Activated T-cell treated with anti-CD3 and anti-CD28 coated beads for 48 hours (primary cell): ENCODE data around the gene PLEKHG7.
"Not testable (repeated sequence)": the region's sequence is repeated elsewhere in the genome, so short reads cannot be mapped to it uniquely, and the experiment has no call there.

Source experiments
- DNase-seq: peaks from one replicate; pipeline ENCODE4 v3.0.0-alpha.2; 2020; ENCODE audit warnings: low read depth

The PLEKHG7 gene

DNA sequence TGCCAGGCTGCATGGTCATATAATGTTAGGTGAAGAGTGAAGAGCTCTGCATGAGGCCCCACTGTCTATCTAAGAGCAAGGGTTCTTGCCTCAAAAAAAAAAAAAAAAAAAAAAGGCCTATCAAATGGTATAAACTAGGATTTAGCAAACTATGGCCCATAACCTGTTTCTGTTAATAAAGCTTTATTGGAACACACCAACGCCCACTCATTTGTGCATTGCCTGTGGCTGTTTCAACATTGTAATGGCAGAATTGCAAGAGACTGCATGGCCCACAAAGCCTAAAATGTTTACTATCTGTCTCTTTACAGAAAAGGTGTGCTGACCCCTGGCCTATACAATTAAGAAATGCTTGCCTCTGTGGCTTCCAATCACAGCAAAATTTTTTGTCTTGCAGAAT is 12.8 kb downstream of the PLEKHG7 start:
- DNase-seq, result no peak

DNA sequence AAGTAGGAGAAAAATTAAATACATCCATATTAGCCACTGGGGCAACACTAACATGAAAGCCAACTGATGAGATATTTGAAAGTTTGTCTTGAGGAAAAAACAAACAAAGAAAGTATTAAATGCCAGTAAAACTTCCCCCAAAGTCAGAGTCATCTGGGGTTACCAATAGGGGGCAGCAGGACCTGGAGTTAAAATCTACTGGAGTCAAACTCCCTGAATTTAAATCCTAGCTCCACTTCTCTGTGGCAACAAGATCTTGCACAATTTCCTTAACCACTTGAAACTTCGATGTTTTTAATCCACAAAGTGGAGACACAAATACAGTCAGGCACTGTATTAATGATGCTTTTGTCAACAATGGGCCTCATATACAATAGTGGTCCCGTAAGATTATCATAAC is 14.4 kb downstream of the PLEKHG7 start:
- DNase-seq, result no peak

DNA sequence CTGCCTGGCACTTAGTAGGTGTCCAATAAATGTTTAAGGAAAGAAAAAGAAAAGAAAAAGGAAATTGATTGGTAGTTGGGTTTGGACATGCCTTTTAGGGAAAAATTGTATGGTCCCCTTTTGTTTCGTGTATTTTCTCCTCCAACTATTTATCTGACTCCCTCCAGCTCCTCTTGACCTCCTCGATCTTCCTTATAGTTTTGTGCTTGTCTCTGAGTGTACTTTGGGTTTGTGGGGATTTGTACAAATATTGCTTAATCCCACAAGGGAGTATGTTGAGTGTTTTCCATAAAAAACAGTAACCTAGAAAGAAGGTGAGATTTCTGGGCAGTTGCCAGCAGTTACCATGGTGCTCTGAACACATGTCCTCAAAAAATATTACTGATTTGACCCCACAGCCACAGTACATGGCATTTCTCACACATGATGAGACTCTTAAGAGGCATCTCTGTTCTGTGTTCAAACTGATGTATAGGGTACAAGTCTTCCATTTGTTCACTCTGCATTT is 15.7 kb downstream of the PLEKHG7 start:
- no peak for DNase-seq

DNA sequence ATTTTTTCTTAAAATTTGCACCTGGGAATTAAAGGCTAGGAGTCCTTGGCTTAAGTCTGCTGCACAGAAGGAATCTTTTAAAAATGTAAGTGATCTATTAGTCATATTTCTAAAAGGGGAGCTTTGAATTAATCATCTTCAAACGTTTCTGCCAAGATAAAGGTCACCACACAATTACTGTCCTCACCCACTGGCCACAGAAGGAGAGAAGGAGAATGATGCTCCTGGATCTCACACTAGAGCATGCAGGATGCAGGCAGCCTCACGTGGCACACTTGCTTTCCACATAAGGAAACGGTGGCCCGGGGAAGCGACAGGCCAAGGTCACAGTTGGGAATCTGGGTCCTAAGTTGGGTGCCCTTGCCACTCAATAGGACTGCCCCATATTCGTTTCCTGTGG is 16.9 kb downstream of the PLEKHG7 start:
- no peak for DNase-seq

DNA sequence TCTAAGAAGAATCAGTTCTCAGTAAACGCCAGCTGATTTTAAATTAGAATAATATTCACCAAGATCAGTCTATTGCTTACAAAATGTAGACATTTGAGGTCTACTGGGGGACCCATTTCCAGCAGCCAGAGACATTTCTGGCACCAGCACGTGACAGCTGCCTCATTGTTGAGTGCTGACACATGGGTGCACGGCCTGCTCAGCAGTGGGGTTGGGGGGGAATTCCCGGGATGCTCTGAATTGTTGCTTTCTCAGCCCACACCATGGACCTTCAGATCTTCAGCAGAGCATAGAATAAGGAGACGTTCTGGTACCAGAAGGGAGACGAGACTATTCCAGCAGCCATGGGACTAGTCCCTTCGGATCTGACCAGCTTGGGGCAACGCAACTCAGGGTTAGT is 18.3 kb downstream of the PLEKHG7 start:
- no peak for DNase-seq

DNA sequence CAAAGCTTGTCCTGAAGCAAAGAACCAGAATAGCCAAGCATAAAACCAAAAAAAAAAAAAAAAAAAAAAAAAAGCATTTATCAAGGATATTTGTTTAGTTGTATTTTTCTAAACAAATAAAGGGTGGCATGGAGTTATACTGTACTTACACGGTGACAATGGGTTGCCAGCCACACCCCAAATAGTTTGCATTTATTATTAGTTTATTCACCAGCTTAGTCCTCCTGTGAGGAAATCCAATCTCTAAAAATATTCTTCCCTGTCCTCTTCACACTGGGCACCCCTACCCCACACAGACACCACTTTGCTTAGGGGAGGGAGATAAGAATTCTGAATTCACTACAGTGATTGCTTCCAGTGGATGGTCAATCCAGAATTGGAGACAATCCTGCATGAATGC is 18.9 kb downstream of the PLEKHG7 start:
- no peak for DNase-seq

DNA sequence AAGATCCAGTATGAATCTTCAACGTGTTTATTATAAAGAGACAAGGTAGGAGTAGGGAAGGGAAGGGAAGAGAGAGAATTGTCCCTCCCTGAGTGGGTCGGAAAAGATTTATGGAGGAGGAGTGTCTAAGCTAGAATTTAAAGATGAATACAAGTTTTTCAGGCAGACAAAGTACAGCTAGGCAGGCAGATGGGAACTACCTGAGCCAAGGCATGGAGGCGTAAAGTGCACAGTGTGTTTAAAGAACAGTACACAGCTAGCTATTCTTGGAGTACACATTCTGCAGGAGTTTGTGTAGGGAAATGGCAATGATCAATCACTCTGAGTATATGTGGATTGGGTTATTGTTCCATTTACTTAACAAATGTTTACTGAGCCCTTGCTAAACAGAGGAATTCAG is 20.1 kb downstream of the PLEKHG7 start:
- no peak for DNase-seq

DNA sequence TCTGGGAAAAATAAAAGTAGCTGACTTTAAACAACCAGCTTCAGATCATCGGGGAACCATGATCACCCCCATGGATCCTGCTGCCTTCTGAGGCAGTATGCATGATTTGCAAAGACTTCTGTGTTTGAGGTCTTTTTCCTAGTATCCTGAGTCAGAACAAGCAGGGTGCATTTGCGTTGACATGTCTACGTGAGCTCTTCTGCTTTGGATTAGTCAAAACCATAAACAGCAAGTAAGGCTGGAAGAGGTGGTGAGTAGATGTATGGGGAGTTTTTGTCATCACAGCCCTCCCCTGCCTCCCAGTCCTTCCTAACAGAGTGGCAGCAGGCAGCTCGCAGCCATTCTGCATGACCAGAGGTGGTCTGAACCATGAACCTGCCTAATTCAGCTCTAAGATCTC is 24.1 kb downstream of the PLEKHG7 start:
- no peak for DNase-seq

DNA sequence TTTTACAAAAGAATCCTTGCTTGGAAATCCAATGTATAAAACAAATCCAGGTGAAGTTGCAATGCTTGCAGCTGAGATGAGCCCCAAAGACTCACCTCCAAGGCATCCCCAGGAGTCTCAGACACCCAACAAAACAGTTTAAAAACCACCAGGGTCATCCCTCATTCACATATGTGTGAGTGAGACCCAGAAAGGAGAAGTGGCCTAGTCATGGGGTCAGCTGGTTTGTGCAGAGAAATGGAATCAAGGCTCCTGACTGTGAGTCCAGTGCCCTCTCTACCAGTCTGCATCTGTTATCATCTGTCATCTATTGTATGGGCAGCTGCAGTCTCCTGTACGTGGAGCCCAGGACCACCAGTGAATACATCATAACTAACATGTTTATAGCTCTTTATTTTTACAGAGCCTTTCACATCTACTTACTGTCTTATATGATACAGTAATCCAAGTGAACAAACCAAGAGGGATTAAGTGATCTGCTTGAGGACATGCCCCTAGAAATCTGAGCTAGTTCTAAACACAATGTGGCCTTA is 27.1 kb downstream of the PLEKHG7 start:
- no peak for DNase-seq

DNA sequence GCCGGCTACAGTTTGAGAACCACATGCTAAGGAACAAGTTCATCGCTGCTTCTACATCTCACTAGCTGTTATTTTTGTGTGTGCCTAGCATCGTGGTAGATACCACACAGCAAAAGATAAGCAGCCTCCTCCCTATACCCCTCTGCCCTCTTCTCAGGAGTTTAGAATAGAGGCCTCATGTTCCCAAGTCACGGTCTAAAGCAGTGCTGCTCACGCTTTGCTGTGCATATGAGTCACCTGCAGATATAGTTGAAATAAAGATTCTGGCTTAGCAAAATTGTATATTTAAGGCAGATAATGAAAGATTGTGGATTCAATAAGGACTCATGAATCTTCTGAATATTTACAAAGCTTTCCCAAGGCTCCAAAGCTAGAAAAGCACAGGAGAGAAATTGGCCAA is 28.0 kb downstream of the PLEKHG7 start:
- no peak for DNase-seq

DNA sequence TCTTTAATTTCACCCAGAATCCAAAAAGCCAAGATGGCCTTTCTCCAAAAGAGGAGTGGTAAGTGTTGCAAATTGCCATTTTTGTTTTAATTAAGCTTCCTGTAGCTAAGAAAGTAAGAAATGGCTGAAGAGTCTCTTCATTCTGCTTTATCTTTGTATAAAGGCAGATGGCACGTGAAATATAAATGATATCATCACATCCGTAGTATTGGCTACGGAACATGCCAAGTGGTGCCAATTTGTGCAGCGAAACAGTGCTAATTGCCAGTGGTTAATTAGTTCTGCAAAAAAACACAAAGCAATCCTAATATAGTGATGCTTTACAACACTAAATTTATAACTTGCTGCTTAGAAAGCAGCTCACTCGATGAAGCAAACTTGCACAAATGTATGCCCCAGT is 29.4 kb downstream of the PLEKHG7 start:
- no peak for DNase-seq

DNA sequence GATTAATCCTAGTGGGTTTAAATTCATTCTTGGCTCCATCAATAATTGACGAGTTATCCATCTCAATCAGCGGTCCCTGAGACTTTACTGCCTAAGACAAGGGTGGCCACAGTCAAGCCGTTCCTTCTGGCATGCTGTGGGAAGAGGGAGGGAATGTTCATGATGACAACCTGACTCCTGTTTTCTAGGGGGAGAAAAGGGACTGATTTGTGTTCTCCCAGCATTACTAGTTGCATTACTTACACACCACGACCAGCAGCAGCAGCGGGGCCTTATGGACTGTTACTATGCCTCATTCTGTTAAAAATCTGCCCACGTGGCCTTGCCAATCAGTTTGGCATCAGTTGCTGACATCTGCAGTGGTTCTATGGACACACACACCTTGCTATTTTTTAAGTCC is 29.9 kb downstream of the PLEKHG7 start:
- DNase-seq, result no peak

DNA sequence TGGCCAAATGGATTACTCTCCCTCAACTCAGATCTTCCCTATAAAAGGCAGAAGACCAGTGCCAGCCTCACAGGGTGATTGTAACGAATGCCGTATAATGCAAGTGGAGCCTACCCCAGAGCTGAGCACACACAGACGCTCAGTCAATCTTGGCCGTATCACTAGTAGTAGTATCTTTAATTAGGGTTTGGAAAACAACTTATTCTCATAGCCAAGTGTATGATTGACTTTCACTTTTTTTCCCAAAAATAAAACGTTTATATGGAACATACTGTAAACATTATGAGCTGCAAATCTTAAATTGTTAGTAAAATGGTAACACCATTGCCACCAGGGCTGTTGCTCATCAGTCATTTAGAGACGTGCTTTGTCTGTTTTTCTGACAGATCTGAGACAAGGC is 30.4 kb downstream of the PLEKHG7 start:
- no peak for DNase-seq

DNA sequence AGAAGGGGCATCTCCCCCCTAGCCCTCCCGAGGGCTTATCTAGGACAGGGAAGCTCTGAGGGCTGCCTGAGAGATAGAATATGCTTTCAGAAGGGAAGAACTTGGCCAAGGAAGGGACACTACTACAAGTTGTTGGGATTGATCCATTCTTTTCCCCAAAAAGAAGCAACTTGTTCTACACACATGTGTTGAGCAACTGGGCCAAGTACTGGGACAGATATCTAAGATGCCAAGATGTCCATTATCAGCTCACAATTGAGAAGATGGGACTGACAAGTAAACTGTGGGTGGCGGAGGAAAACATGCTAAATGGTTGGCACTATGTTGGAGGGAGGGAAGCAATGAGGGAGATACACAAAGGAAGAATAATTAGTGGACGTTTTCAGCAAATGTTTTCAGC is 30.9 kb downstream of the PLEKHG7 start:
- DNase-seq, result no peak

DNA sequence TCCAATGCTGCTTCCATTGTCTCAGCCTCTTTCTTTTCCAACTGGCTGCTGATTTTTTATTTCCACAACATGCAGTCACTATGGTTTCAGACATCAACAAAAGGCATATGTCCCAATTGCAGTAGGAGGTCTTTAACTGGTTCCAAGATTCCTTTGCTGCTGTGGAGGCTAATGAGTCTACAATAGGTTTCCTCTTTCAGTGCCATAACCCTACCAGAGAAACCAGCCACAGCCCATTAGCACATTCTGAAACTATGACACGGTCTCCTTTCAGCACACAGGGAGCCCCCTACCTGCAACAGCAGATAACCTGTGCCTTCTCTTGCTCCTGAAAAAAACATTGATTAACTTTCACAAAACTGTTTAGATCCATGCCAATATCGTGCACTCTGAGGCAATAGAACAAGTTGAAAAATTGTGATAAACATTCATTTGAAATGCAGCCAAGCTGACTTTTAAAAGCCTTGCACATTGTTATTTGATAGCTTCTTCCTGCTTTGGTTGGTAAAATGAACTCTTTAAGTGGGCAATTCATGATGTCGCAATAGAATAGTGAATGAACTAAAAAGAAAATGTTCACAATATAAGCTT is 32.4 kb downstream of the PLEKHG7 start:
- DNase-seq, result no peak

DNA sequence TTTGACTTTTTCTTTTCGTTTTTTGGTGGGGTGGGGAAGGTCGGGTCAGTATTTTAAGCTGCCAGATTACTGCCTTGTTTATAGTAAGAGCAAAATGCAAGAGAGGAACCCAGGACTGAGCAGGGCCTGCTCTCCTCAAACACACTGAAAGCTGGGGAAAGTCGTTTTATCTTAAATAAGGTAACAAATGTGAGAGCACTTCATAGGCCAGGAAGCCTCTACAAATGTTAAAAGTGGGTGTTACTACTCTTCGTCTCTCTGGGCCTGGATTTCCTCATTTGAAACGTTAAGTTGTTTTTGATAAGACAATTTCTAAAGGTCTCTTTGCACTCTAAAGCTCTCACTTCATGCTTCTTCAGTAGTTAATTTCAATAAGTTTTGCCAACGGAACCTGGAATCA is 33.8 kb downstream of the PLEKHG7 start:
- DNase-seq, result no peak

DNA sequence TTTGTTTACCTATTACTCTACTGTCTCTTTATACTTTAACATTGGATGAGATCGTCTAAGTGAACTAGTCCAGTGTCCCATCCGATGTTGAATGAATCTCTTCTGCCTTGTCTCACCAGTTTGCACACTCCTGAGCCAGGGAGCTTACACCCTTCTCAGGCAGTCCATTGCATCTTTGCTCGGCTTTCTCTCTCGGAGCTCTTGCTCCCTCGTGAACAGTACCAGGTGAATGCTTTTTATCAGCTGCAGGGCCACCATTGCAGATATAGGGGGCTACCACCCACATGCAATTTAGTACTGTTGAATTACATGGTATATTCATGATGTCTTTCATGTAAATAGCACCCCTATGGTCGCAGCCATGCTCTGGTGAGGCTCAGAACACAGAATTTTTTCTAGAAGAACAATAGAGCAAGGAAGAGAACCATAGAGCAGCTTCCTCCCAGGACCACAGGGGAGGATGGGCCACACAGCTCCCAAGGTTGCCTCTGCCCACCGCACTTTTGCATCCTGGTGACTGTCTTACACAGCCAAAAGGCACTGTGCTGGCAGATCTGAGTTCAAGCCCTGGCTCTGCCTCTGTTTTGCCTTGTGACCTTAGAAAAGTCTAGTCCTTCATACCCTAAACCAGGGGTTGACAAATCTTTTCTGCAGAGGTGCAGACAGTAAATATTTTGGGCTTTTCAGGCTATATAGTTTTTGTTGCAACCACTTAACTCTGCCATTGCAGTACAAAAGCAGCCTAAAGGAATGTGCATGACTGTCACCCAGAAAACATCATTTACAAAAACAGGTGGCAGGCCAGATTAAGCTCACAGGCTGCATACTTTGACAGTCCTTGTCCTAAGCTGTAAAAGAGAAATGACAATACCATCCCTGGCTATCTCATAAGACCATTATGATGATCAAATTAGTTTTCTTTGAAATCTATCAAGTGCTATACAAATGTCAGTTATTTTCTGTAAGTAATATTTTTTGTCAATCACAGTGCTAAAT is 35.4 kb downstream of the PLEKHG7 start:
- DNase-seq, result no peak

DNA sequence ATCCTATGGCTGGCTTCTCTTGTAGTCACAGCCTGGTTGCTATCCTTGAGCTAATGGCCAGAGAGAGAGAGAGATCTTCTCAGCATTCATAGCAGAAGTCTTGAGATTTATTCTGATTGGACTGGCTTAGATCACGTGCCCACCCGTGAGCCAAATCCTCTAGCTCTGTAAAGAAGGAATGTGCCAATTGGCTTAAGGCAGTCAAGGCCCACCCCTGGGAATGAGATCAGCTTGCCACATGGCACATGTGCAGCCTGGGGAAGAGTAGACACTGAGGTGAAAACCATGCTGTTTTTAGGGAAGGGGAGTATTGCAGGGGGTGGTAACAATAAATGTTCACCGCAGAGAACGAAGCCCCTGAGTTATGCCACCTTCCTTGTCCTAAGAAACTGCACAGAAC is 36.3 kb downstream of the PLEKHG7 start:
- no peak for DNase-seq

DNA sequence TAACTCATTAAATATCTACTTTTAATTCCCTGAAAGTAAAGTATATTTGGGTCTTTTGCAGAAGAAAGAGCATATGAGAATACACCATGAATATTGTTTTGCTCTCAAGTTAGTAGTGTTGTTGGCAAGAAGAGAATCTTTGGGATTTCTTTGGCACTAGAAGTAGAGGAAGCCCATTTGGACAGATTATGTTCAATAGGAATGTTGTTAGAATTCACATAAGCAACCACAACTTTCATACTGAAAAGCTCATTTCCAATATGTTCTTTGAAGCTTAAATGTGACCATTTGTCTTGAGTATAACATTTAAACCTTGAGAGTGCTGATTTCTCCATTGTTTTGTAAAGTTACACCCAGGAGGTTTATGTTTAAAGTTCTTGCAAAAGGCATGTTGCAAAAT is 37.6 kb downstream of the PLEKHG7 start:
- DNase-seq, result no peak

DNA sequence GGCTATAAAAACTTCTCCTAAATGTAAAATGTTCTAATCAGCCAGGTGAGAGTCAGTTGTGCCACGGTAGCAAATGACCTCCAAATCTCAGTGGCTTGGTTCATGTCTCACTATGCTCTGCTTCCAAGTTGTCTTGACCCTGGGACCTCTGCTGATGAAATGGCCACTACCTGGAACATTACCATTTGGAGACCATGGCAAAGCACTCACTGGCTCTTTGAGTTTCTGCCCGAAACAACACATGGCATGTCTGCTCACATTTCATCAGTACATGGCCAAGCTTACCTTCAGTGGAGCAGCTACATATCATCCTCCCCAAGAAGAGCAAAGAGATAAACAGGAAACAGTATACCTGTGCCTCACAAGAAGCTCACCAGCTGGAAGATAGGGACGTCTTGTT is 40.2 kb downstream of the PLEKHG7 start:
- DNase-seq, result no peak

DNA sequence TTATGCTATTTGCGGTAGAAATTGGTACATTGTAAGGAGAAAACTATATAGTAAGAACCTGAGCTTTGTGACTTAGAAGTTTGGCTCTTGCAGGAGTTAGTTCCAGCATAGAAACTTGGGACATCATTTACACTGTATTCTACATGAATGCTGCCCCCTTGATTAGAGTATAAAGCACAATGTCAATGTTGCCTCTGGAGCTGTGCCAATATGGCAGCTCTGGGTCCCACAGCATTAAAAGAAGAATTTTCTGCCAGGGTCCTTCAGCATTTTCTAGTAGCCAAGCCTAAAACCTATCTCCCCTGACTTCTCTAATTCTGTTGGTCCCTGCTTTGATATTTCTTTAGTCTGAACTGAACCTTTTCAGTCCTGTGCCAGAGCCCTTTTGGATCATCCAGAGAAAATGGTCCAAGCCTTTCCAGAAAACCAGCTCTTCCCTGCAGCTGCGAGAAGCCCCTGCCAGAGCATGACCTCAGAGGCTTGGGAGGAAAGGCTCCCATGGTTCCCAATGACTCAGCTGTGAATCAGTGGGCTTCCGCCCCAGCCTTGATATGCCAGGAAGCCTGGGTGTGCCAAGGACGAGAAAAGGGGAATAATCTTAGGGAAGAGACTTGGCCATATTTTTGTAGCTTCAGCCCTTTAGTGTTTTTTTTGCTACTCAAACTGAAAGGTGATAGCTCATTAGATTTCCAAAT is 43.2 kb downstream of the PLEKHG7 start:
- DNase-seq, result no peak

DNA sequence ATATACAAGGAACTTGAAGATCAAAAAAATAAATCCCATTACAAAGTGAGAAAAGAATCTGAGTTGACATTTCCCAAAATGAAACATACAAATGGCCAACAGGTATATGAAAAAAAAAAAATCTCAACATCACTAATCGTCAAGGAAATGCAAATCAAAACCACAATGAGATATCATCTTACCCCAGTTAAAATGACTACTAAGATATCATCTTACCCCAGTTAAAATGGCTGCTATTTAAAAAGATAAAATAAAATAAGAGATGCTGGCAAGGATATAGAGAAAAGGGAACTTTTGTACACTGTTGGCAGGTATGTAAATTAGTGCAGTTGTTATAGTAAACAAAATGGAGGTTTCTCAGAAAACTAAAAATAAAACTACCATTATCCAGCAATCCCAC is 44.4 kb downstream of the PLEKHG7 start:
- no peak for DNase-seq

DNA sequence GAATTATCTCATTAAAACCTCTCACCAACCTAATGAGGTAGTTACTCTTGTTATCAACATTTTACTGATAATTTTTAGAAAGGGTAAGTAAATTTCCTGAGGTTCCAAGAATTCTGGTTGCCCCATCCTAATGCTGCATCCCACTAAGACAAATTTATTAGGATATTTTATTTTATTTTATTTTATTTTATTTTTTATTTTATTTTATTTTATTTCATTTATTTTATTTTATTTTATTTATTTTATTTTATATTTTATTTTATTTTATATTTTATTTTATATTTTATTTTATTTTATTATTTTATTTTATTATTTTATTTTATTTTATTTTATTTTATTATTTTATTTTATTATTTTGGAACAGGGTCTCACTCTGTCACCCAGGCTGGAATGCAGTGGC is 46.9 kb downstream of the PLEKHG7 start:
- DNase-seq, result not testable (repeated sequence)
